HL-60 (cell line): ENCODE data around the gene AGO3.

ENCODE experiments used
- DNase-seq, 2 experiments: peaks; one replicate each; pipeline ENCODE4 v3.0.0-alpha.2; 2010 to 2020; ENCODE audit warnings: low read depth in 1 of 2, low spot score in 1 of 2
- H3K27ac ChIP-seq: fragments of 250-450 bp; sonication (Bioruptor Pico); replicated peaks from 2 replicates; pipeline ENCODE4 v1.5.1; 2020; ENCODE audit warnings: mild to moderate bottlenecking, moderate library complexity
- H3K27me3 ChIP-seq: fragments of 250-450 bp; sonication (Bioruptor Pico); 2 replicates; pipeline ENCODE4 v1.5.1; 2021; ENCODE audit warnings: mild to moderate bottlenecking, moderate library complexity; ENCODE audit not compliant: insufficient read depth, poor library complexity, severe bottlenecking
- H3K4me3 ChIP-seq: replicated peaks from 2 replicates; pipeline ENCODE4 v1.5.1; 2011; ENCODE audit warnings: mild to moderate bottlenecking, control low read depth, low read length; ENCODE audit not compliant: insufficient read depth
- GABPA ChIP-seq: IDR thresholded peaks from 2 replicates; pipeline ENCODE4 v1.6.1; 2012; ENCODE audit warnings: low read depth
- POLR2AphosphoS5 ChIP-seq: IDR thresholded peaks from 2 replicates; pipeline ENCODE4 v1.6.1; 2012; ENCODE audit warnings: low read depth
- REST ChIP-seq: IDR thresholded peaks from 2 replicates; pipeline ENCODE4 v1.6.1; 2012; ENCODE audit warnings: low read depth; ENCODE audit not compliant: insufficient replicate concordance
- SPI1 ChIP-seq: IDR thresholded peaks from 2 replicates; pipeline ENCODE4 v1.6.1; 2012; ENCODE audit warnings: low read depth, mild to moderate bottlenecking, borderline replicate concordance
- TF ChIP-seq, protein P1 (sequence below): IDR thresholded peaks from one replicate; pipeline ENCODE4 v1.5.1; 2011; ENCODE audit warnings: low read length, control low read depth, inconsistent platforms; ENCODE audit not compliant: insufficient read depth

AGO3 gene

GRCh38 chr1:36115200-36115669 lies 184.3 kb downstream of the AGO3 start:
- H3K4me3 ChIP-seq, result no peak overlapping the region
- TF ChIP-seq POLR2AphosphoS5, result no peak
- no peak for TF ChIP-seq SPI1
- TF ChIP-seq GABPA, result no peak
- TF ChIP-seq REST, result no peak
- TF ChIP-seq, protein P1, sequence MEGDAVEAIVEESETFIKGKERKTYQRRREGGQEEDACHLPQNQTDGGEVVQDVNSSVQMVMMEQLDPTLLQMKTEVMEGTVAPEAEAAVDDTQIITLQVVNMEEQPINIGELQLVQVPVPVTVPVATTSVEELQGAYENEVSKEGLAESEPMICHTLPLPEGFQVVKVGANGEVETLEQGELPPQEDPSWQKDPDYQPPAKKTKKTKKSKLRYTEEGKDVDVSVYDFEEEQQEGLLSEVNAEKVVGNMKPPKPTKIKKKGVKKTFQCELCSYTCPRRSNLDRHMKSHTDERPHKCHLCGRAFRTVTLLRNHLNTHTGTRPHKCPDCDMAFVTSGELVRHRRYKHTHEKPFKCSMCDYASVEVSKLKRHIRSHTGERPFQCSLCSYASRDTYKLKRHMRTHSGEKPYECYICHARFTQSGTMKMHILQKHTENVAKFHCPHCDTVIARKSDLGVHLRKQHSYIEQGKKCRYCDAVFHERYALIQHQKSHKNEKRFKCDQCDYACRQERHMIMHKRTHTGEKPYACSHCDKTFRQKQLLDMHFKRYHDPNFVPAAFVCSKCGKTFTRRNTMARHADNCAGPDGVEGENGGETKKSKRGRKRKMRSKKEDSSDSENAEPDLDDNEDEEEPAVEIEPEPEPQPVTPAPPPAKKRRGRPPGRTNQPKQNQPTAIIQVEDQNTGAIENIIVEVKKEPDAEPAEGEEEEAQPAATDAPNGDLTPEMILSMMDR, result no peak
- H3K27me3 ChIP-seq, result no peaks in the 10 kb centered on the region
- H3K27ac ChIP-seq, result no peak overlapping the region
- no peak for DNase-seq

DNA sequence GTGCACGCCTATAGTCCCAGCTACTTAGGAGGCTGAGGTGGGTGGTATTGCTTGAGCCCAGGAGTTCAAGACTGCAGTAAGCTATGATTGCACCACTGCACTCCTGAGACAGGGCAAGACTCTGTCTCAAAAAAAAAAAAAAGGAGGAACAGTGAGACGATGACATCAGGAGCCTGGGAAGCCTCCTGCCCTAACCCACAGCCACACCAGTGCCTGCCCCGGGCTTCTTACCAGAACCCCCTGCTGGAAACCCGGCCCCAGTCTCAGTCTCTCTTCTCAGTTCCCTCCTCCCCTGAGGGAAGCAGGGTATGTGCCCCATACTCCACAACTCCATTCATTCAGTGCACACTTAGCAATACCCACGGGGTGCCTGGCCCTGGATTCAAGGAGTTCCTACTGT lies 185.0 kb downstream of the AGO3 start:
- no peaks in the 10 kb centered on the region for H3K27me3 ChIP-seq
- peak in 1 of 2 experiments; percentile 60 for DNase-seq
- TF ChIP-seq, protein P1, result no peak
- TF ChIP-seq SPI1, result peak; percentile 40; the same call in 1 of the 2 replicates
- no peak for TF ChIP-seq GABPA
- TF ChIP-seq POLR2AphosphoS5, result no peak
- H3K4me3 ChIP-seq, result no peak overlapping the region
- no peak overlapping the region for H3K27ac ChIP-seq

DNA sequence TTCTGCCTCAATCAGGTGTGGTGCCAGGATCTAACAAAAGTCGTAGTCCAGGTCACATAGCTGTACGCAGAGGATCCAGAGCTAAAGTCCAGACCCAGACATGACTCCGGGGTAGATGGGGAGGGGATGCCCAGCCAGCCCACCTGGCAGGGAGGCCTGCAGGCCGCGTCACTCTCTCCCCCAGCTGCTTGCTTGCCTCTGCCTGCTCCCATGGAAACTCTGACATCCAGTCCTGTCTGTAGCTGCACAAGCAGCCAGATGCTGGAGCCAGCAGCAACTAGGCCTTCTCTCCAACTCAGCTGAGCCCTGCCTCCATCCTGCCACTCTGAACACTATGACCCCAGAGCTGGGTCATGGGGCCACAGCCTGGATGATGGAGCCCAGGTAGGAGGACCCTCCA lies 186.0 kb downstream of the AGO3 start:
- TF ChIP-seq, protein P1, result no peak
- TF ChIP-seq SPI1, result no peak
- no peak for TF ChIP-seq GABPA
- no peak for TF ChIP-seq REST
- no peak for TF ChIP-seq POLR2AphosphoS5
- DNase-seq, result no peak
- H3K4me3 ChIP-seq, result no peak overlapping the region
- no peak overlapping the region for H3K27ac ChIP-seq
- no peaks in the 10 kb centered on the region for H3K27me3 ChIP-seq
